ENCODE measurements around the gene POLR2B. TPM values are rescaled to one million over a fixed set of nuclear protein-coding genes. Genes with fewer than 3 reads are reported as not detected.

Gene POLR2B
- total RNA-seq, 1 experiment from 2014 or later = 122 TPM

DNA sequence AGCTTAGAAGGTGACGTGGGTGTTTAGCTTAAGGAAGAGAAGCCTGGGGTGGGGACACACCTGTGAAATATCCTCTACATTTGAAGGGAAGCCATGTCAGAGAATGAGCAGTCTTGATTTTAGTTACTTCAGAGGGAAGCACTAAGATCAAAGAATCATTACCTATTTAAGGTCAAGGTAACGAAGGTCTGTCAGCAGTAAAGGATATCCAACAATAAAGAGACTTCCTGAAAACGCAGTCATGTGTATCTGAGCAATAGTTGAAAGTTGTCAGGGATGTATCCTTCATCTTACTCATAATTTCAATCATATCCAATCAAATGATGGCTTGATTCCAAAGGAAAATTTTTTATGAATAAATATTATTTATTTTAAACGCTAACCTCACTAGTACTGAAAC, 98.0 kb downstream of the POLR2B start:
- Histone ChIP-seq H3K36me3 (replicated peaks; ENCODE audit: control insufficient read depth, insufficient read depth, low read length) (no peaks in the 10 kb centered on the region), H3K27me3 (ENCODE audit: control insufficient read depth, insufficient read depth, low read length) (no peaks in the 10 kb centered on the region), H3K4me3 (ENCODE audit: insufficient read depth, low read depth, low read length) (no peak overlapping the region)
- no peak for DNase-seq

DNA sequence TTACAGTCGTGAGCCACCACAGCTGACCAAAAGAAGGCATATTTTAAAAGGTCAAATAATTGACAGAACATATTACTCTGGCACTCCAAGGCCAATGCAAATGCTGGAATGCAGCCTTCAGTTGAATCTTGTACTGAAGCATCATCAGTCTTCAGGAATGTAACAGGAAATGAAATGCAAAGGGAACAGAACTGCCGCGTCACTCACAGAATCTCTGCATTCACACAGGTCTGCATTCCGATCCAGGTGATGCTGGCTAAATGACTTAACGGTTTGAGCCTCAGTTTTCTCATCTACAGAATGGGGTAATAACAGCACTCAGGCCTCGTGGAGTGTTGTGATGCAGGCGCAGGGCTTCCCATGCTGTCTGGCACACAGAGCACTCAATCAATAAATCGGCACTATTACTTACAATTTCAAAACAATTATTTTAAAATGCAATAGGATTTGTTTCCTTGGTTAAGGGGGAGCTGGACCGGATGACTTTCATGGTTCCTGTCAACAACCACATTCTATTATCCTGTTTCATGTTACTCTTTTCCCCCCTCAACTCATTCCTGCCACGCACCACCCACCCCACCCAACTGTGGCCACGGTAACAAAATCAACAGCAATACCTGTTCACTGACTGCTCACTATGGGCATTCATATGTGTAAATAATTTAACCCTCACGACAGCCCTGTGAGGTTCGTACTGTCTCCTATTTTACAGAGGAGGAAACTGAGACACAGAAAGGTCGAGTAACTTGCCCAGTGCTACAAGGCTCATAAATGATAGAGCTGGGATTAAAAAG, 99.1 kb downstream of the POLR2B start:
- DNase-seq = peak; percentile 24

DNA sequence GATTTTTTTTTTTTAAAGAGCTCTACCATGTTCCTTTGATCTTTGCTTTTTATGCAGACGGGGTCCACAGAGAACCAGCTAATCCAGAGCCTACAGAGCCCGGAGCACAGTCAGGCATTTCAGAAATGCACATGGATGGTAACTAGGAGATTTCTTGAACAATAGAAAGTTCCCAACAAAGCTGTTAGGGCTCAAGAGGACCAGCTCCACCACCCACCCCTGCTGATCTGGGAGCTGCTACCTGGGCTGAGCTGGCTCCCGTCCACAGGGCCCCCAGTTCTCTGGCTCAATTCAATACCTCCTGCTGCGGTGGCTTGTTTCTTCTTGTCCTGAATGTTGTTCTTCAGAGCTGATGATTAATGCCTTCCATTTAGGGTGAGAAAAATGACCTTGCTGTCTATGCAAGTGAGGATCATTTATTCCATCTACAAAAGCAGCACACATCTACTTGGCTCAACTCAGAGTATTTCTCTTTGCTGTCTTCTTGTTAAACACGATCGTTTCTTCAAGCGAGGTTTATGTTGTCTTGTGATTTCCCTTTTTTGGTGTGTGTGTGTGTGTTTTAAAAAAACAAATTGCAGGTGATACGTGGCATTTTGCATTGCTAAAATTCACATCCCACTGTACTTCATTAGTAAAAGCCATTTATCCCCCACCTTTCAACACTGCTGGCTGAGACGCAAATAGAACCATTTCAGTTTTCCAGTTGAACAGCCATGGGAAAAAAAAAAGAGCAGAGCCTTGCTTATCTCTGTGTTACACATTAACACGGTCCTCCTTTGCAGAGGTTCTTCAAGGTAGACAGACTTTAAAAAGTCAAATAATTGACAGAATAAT, 100.2 kb downstream of the POLR2B start:
- DNase-seq = peak; percentile 36
- Histone ChIP-seq H3K36me3 (replicated peaks; ENCODE audit: control insufficient read depth, insufficient read depth, low read length) (no peaks in the 10 kb centered on the region), H3K4me3 (ENCODE audit: insufficient read depth, low read depth, low read length) (no peak overlapping the region), H3K27me3 (ENCODE audit: control insufficient read depth, insufficient read depth, low read length) (no peaks in the 10 kb centered on the region)

More for the DNA sequence above, 99.1 kb downstream of the POLR2B start:
- no peaks in the 10 kb centered on the region for H3K27me3 ChIP-seq (ENCODE audit: control insufficient read depth, insufficient read depth, low read length)
- no peaks in the 10 kb centered on the region for H3K36me3 ChIP-seq (replicated peaks; ENCODE audit: control insufficient read depth, insufficient read depth, low read length)
- no peak overlapping the region for H3K4me3 ChIP-seq (ENCODE audit: insufficient read depth, low read depth, low read length)

Other genes starting within 250 kb of the POLR2B start
- gene SPINK2, start 157.2 kb upstream of the POLR2B start, total RNA-seq (2014; rRNA removed; shearing (Covaris generic)) = 1.3 and 4.5 TPM in 2 replicates
- gene REST, start 71.0 kb upstream of the POLR2B start, total RNA-seq (2014; rRNA removed; shearing (Covaris generic)) = 43.5 and 72.0 TPM in 2 replicates
- 38.8 and 51.7 TPM in 2 replicates for gene NOA1, start 1.3 kb upstream of the POLR2B start, total RNA-seq (2014; rRNA removed; shearing (Covaris generic))
- 4.4 and 6.7 TPM in 2 replicates for gene IGFBP7, start 131.5 kb downstream of the POLR2B start, total RNA-seq (2014; rRNA removed; shearing (Covaris generic))